ENCODE results near the gene CAPN12.

DNA sequence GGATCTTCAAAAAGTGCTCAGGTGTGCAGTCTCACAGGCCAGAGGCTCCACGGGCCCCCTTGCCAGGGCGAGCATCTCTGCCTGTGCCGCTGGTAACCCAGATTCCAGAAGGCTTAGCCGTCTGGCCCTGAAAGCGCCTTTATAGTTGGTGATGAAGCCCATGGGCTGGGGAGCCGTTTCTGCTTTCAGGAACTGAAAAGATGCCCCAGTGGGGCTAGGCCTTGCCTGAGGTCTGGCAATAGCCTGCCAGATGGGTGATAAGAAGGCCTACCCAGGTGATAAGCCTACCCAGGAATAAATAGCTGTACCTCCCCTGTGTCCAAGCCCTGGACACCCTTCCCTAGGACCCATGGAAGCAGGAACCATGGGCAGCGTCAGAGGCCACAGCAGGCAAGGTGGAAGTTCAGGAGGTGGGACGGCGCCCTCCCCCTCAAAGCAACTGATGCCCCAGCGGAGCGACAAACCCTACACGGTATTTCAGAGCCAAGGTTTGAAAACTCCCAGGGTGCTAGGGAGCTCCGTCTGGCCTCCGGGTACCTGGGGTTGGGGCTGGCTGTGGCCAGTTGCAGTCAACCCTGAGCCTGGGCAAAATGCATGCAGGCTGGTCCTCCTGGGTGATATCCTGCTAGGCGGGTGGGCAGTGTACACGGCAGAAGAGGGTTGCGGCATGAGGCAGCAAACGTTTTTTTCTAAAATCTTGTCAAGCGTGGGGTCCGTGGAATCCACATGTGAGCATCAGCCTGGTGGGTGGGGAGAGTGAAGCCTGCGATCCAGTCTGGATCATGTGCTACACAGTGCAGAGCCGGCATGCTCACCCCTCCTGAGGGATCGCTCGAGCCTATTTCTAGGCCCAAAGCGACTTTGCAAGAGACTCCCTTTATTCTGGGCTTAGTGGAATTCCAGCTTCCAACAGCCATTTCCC lies 51.6 kb downstream of the CAPN12 start:
- TF ChIP-seq POLR2A (IDR thresholded peaks at IDR 0.05; ENCODE audit: low read length) = no peak
- TF ChIP-seq GATA1 (IDR thresholded peaks at IDR 0.05; ENCODE audit: low read depth, low read length) = no peak
